Endodermal cell (in vitro differentiated cells): ENCODE measurements around the gene DCTPP1. TPM values are rescaled to one million over a fixed set of nuclear protein-coding genes. Genes with fewer than 3 reads are reported as not detected.

Experiments used
- DNase-seq: peaks from one replicate; pipeline ENCODE4 v3.0.0-alpha.2; 2017
- H3K27ac ChIP-seq: 2 replicates; pipeline ENCODE4 v1.5.1; 2013; ENCODE audit warnings: mild to moderate bottlenecking, low read depth, low read length, moderate library complexity
- H3K27me3 ChIP-seq: 2 replicates; pipeline ENCODE4 v1.6.1; 2013; ENCODE audit warnings: mild to moderate bottlenecking, low read length, moderate library complexity; ENCODE audit not compliant: insufficient read depth, control insufficient read depth, poor library complexity, severe bottlenecking
- H3K36me3 ChIP-seq: 2 replicates; pipeline ENCODE4 v1.7.0; 2013; ENCODE audit warnings: mild to moderate bottlenecking, low read length, moderate library complexity; ENCODE audit not compliant: control insufficient read depth, insufficient read depth
- H3K4me1 ChIP-seq: one replicate; pipeline ENCODE4 v1.7.0; 2013; ENCODE audit warnings: low read length; ENCODE audit not compliant: control insufficient read depth, insufficient read depth
- H3K4me3 ChIP-seq: 2 replicates; pipeline ENCODE4 v1.5.1; 2013; ENCODE audit warnings: mild to moderate bottlenecking, low read length, moderate library complexity
- H3K9ac ChIP-seq: 2 replicates; pipeline ENCODE4 v1.6.1; 2013; ENCODE audit warnings: mild to moderate bottlenecking, low read length, moderate library complexity; ENCODE audit not compliant: poor library complexity, severe bottlenecking; ENCODE audit errors: extremely low read depth
- H3K9me3 ChIP-seq: 2 replicates; pipeline ENCODE4 v1.6.1; 2013; ENCODE audit warnings: mild to moderate bottlenecking, low read length, moderate library complexity; ENCODE audit not compliant: control insufficient read depth
- H3K27ac Mint-ChIP-seq: 2 replicates; pipeline ENCODE4 v1.8.0; 2020; ENCODE audit warnings: mixed read lengths
- H3K27me3 Mint-ChIP-seq: 2 replicates; pipeline ENCODE4 v1.8.0; 2021; ENCODE audit warnings: mild to moderate bottlenecking, mixed read lengths; ENCODE audit not compliant: insufficient read depth
- H3K36me3 Mint-ChIP-seq: 2 replicates; pipeline ENCODE4 v1.8.0; 2020; ENCODE audit warnings: low read depth, mixed read lengths
- H3K4me1 Mint-ChIP-seq: 2 replicates; pipeline ENCODE4 v1.8.0; 2020; ENCODE audit warnings: mixed read lengths
- H3K4me3 Mint-ChIP-seq: 2 replicates; pipeline ENCODE4 v1.8.0; 2020; ENCODE audit warnings: mild to moderate bottlenecking, moderate library complexity, mixed read lengths
- H3K9me3 Mint-ChIP-seq: 2 replicates; pipeline ENCODE4 v1.8.0; 2020; ENCODE audit warnings: mild to moderate bottlenecking, mixed read lengths
- WGBS, 2 experiments: methylation state at CpG; one replicate each; pipeline versions ENCODE4 v1.1.5 to v1.1.7; 2013; ENCODE audit warnings: missing lambda C conversion rate in 2 of 2, mixed read lengths in 1 of 2; ENCODE audit not compliant: insufficient coverage in 1 of 2, insufficient read length in 1 of 2; 5-methylcytosine and 5-hydroxymethylcytosine counted together
- total RNA-seq, 2 donors: library from RNA; stranded (reverse); fragmentation: NEBNext Ultra II Directional in 1 of 2; extraction: Animal tissue kit (Norgen Biotek cat#: 25700) in 1 of 2; gene quantifications; 2 replicates in 1 of 2; 3 replicates in 1 of 2; pipeline ENCODE4 v1.2.1, GENCODE V29; 2021
- TF ChIP-seq, protein P1 (sequence below): fragments of 200-600 bp; sonication (generic); conservative IDR thresholded peaks from 2 replicates; pipeline ENCODE4 v1.5.0; 2021; ENCODE audit warnings: antibody characterized with exemption, mild to moderate bottlenecking

The DCTPP1 gene
- total RNA-seq, 2 donors from 2014 or later, result 54.8 to 61.9 TPM

DNA sequence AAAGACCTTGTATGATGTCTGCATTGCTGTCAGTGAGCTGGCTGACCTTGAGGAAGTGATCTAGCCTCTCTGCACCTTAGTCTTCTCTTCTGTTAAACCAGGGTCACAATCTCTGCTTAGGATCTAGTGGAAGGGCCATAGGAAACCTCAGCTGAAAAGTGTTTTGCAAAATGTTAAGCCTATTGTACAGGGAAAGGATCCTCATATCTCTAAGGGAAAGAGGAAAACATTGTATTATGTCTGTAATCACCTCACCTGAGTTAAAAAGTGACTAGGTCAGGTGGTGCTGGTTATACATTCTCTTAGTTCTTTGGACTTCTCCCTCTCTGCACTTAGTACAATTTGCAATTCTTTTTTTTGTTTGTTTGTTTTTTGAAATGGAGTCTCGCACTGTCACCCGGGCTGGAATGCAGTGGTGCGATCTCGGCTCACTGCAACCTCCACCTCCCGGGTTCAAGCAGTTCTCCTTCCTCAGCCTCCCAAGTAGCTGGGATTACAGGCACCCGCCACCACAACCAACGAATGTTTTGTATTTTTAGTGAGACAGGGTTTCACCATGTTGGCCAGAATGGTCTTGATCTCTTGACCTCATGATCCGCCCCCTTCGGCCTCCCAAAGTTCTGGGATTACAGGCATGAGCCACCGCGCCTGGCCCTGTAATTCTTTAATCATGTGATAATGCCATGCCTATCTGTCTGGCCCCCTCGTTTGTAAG, 17.8 kb upstream of the DCTPP1 start:
- 90 to 91% methylated on average over 10 to 12 of the region's 12 CpGs for whole genome bisulfite sequencing, 2 experiments
- Histone ChIP-seq H3K4me1 (peaks cover 3% of the 10 kb centered on the region), H3K27ac (no peak overlapping the region), H3K27me3 (no peaks in the 10 kb centered on the region), H3K36me3 (peaks cover 14% of the 10 kb centered on the region), H3K9me3 (peaks cover 9% of the 10 kb centered on the region), H3K4me3 (no peak overlapping the region), H3K9ac (no peak overlapping the region)
- Mint-ChIP-seq H3K27me3 (peaks cover 12% of the 10 kb centered on the region), H3K4me3 (no peak overlapping the region), H3K27ac (no peak overlapping the region), H3K36me3 (peaks cover 21% of the 10 kb centered on the region), H3K9me3 (peaks cover 12% of the 10 kb centered on the region), H3K4me1 (peaks cover 7% of the 10 kb centered on the region)
- no peak for DNase-seq
- TF ChIP-seq, protein P1, sequence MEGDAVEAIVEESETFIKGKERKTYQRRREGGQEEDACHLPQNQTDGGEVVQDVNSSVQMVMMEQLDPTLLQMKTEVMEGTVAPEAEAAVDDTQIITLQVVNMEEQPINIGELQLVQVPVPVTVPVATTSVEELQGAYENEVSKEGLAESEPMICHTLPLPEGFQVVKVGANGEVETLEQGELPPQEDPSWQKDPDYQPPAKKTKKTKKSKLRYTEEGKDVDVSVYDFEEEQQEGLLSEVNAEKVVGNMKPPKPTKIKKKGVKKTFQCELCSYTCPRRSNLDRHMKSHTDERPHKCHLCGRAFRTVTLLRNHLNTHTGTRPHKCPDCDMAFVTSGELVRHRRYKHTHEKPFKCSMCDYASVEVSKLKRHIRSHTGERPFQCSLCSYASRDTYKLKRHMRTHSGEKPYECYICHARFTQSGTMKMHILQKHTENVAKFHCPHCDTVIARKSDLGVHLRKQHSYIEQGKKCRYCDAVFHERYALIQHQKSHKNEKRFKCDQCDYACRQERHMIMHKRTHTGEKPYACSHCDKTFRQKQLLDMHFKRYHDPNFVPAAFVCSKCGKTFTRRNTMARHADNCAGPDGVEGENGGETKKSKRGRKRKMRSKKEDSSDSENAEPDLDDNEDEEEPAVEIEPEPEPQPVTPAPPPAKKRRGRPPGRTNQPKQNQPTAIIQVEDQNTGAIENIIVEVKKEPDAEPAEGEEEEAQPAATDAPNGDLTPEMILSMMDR, result no peak

DNA sequence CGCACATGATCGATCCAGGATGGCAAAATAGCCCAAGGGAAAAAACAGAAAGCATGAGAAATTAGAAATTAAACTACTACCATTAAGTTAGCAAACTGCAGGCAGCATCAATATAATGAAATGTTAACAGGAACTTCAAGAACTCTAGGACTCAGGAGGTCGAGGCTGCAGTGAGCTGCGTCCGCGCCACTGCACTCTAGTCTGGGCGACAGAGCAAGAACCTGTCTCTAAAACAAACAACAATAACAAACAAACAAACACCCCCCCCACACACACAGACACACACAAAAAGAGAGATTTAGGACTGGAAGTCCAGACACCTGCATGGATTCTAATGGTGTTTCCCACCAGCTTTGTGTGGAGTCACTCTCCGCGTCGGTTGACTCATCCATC, 16.4 kb upstream of the DCTPP1 start:
- H3K9me3 Mint-ChIP-seq, result peaks cover 12% of the 10 kb centered on the region
- DNase-seq, result no peak
- Histone ChIP-seq H3K27me3 (no peaks in the 10 kb centered on the region), H3K36me3 (peaks cover 14% of the 10 kb centered on the region), H3K4me3 (peak overlapping the region; percentile 82), H3K4me1 (peaks cover 3% of the 10 kb centered on the region), H3K9ac (no peak overlapping the region), H3K27ac (no peak overlapping the region), H3K9me3 (peaks cover 9% of the 10 kb centered on the region)
- peaks cover 12% of the 10 kb centered on the region for H3K27me3 Mint-ChIP-seq
- peak overlapping the region; percentile 91 for H3K27ac Mint-ChIP-seq
- H3K4me3 Mint-ChIP-seq, result peak overlapping the region; percentile 74
- peaks cover 5% of the 10 kb centered on the region for H3K4me1 Mint-ChIP-seq
- 82% methylated on average over 10 of the region's 10 CpGs; no CpG with 5 or more reads in 1 of the 2 experiments for WGBS, 2 experiments
- peaks cover 21% of the 10 kb centered on the region for H3K36me3 Mint-ChIP-seq
- TF ChIP-seq, protein P1, result no peak

DNA sequence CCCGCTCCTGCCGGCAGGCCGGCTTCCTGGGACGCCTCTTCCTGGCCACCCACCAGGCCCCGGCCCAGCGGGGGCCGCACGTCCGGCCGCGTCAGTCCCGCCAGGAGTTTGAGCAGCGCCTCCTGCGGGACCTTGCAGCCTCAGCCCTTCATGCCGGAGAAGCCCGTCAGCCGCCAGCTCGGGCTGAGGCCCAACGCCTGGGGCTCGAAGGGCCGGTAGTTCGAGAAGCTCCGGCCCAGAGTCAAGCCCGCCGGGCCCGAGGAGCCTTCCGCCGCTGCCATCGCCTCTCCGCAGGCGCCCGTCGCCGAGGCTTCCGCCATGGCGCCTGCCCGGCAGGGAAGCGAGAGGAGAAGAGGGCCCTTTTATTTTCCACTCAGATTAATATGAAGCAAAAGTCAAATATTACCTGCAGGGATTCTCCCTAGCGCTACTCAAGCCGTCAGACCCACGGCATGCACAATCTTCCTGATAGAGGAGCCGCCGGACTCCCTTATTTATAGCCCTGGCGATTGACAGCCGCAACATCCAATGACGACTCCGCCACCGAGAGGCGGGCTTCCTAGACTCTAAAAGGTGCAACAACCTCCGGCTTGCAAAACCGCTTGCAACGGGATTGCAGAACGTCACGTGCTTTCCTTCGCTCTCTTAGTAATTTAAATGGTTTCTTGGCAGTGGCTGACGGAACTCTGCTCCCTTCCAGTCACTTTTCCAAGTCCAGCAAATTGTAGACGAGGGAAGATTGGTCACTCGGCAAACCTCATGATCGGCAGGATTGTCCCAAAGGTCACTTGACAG, 15.8 kb upstream of the DCTPP1 start, which contains the start of gene SEPHS2:
TSS of gene SEPHS2 (minus strand) at position 467 of the 795 bp plus-strand sequence. CDS start at position 320, 147 bp downstream.
- peaks cover 12% of the 10 kb centered on the region for H3K9me3 Mint-ChIP-seq
- H3K9me3 ChIP-seq, result peaks cover 9% of the 10 kb centered on the region
- H3K27ac ChIP-seq, result peak within 1 kb of the TSS; percentile 75
- peaks cover 14% of the 10 kb centered on the region for H3K36me3 ChIP-seq
- H3K9ac ChIP-seq, result peak within 1 kb of the TSS; percentile 89
- TF ChIP-seq, protein P1, result peak; percentile 63
- peak within 1 kb of the TSS; percentile 82 for H3K4me3 ChIP-seq
- peaks cover 21% of the 10 kb centered on the region for H3K36me3 Mint-ChIP-seq
- peaks cover 13% of the 10 kb centered on the region for H3K27me3 Mint-ChIP-seq
- H3K27ac Mint-ChIP-seq, result peak within 1 kb of the TSS; percentile 91
- H3K27me3 ChIP-seq, result no peaks in the 10 kb centered on the region
- peak; percentile 99 for DNase-seq
- H3K4me1 Mint-ChIP-seq, result peaks cover 5% of the 10 kb centered on the region
- peak within 1 kb of the TSS; percentile 74 for H3K4me3 Mint-ChIP-seq
- H3K4me1 ChIP-seq, result peaks cover 3% of the 10 kb centered on the region
- WGBS, 2 experiments, result 4% methylated on average over 53 to 59 of the region's 59 CpGs
